Measurements from ENCODE around the gene RUBCN. TPM values are rescaled to one million over a fixed set of nuclear protein-coding genes. Genes with fewer than 3 reads are reported as not detected.
"Not testable (repeated sequence)": the region's sequence is repeated elsewhere in the genome, so short reads cannot be mapped to it uniquely, and the experiment has no call there.

Gene RUBCN
- total and polyA plus RNA-seq, 2 of the 13 experiments (the other 11 are each of a cell fraction or from before 2014, with no cell fraction given), result 5.2 to 8.1 TPM

GRCh38 chr3:197665549-197665948, 71.2 kb downstream of the RUBCN start:
- in situ Hi-C loops (cut with HindIII; ENCODE audit: extremely low pct_ligation_motif_present, low pct_unique_long_range_greater_than_20kb); H3K9me3 ChIP-seq (ENCODE audit: low read length); DNase-seq (ENCODE audit: low spot score); H2AFZ ChIP-seq (ENCODE audit: low read length); H3K4me2 ChIP-seq (ENCODE audit: low read depth, low read length); H3K27ac ChIP-seq (ENCODE audit: extremely low read length, insufficient read depth, low read length); H3K4me3 ChIP-seq (replicated peaks in 1 of 3; ENCODE audit: insufficient read depth in 1 of 3, low read depth in 2 of 3, low read length in 3 of 3); intact Hi-C loops (cut with micrococcal nuclease; ENCODE audit: unreplicated experiment); POLR2A ChIA-PET; H4K20me1 ChIP-seq (ENCODE audit: insufficient read depth, low read length); H3K79me2 ChIP-seq (ENCODE audit: insufficient read depth, low read length); H3K9ac ChIP-seq (ENCODE audit: insufficient read depth, low read depth, low read length); H3K27me3 ChIP-seq (ENCODE audit: control insufficient read depth in 1 of 2, insufficient read depth in 2 of 2, low read length in 2 of 2); H3K36me3 ChIP-seq (replicated peaks in 1 of 2; ENCODE audit: control insufficient read depth in 1 of 2, insufficient read depth in 2 of 2, low read length in 2 of 2); CTCF ChIA-PET (ENCODE audit: low intra/inter-chr PET ratio, low total read pairs); BruUV-seq (replicated peaks); FAIRE-seq: not testable (repeated sequence)
- no CpG with 5 or more reads among the region's 15 CpGs for WGBS (ENCODE audit: low lambda C conversion rate)
- peaks cover 13% of the 10 kb centered on the region for H3K4me1 ChIP-seq (ENCODE audit: insufficient read depth, low read length)
- ATAC-seq, result peak; percentile 41

DNA sequence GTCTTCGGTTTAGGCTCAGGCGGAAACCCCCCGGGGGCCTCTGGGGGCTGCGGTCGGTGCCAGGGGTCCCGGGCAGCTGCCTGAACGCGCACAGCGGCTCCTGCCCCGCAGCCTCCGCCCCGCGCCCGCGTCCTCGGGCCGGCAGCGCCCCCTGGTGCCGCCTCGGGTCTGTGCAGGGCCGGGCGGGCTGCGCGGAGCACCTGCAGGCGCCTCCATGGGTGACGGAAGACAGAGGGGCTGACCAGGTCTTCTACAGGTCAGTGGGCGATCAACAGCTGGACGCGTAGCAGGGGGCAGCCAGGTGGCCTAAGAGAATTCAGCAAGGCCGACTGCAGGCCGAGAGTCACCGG, 71.6 kb downstream of the RUBCN start:
- FAIRE-seq; H3K9ac ChIP-seq (ENCODE audit: insufficient read depth, low read depth, low read length); H2AFZ ChIP-seq (ENCODE audit: low read length): not testable (repeated sequence)

GRCh38 chr3:197664414-197665141, 72.1 kb downstream of the RUBCN start:
- H3K9me3 ChIP-seq (ENCODE audit: low read length); POLR2A ChIA-PET; DNase-seq (ENCODE audit: low spot score); CTCF ChIA-PET (ENCODE audit: low intra/inter-chr PET ratio, low total read pairs); H3K27me3 ChIP-seq (ENCODE audit: control insufficient read depth in 1 of 2, insufficient read depth in 2 of 2, low read length in 2 of 2); BruUV-seq (replicated peaks); H3K36me3 ChIP-seq (replicated peaks in 1 of 2; ENCODE audit: control insufficient read depth in 1 of 2, insufficient read depth in 2 of 2, low read length in 2 of 2); H3K9ac ChIP-seq (ENCODE audit: insufficient read depth, low read depth, low read length); H3K27ac ChIP-seq (ENCODE audit: extremely low read length, insufficient read depth, low read length); H3K79me2 ChIP-seq (ENCODE audit: insufficient read depth, low read length); H4K20me1 ChIP-seq (ENCODE audit: insufficient read depth, low read length); H2AFZ ChIP-seq (ENCODE audit: low read length); intact Hi-C loops (cut with micrococcal nuclease; ENCODE audit: unreplicated experiment); FAIRE-seq; in situ Hi-C loops (cut with HindIII; ENCODE audit: extremely low pct_ligation_motif_present, low pct_unique_long_range_greater_than_20kb): not testable (repeated sequence)
- peak; percentile 70 for ATAC-seq
- peak overlapping the region in 2 of 3 experiments; percentile 50 to 54; a peak in 3 of 6 replicates for H3K4me3 ChIP-seq (replicated peaks in 1 of 3; ENCODE audit: insufficient read depth in 1 of 3, low read depth in 2 of 3, low read length in 3 of 3)
- H3K4me1 ChIP-seq (ENCODE audit: insufficient read depth, low read length), result peaks cover 13% of the 10 kb centered on the region
- H3K4me2 ChIP-seq (ENCODE audit: low read depth, low read length), result peak overlapping the region; percentile 68
- TF ChIP-seq MYC (CRISPR knock-in tag; IDR thresholded peaks at IDR 0.05; ENCODE audit: borderline replicate concordance) (peak; percentile 54; the same call in 1 of the 2 replicates), MNT (IDR thresholded peaks at IDR 0.05) (peak; percentile 68), ZNF687 (CRISPR knock-in tag; IDR thresholded peaks at IDR 0.05) (peak; percentile 39; the same call in 1 of the 2 replicates)
- WGBS (ENCODE audit: low lambda C conversion rate), result 0% methylated on average over 9 of the region's 29 CpGs

More for the DNA sequence above, 71.6 kb downstream of the RUBCN start:
- in situ Hi-C loops (cut with HindIII; ENCODE audit: extremely low pct_ligation_motif_present, low pct_unique_long_range_greater_than_20kb); H3K79me2 ChIP-seq (ENCODE audit: insufficient read depth, low read length); POLR2A ChIA-PET; CTCF ChIA-PET (ENCODE audit: low intra/inter-chr PET ratio, low total read pairs); H3K27ac ChIP-seq (ENCODE audit: extremely low read length, insufficient read depth, low read length); intact Hi-C loops (cut with micrococcal nuclease; ENCODE audit: unreplicated experiment); H3K27me3 ChIP-seq (ENCODE audit: control insufficient read depth in 1 of 2, insufficient read depth in 2 of 2, low read length in 2 of 2); H3K36me3 ChIP-seq (replicated peaks in 1 of 2; ENCODE audit: control insufficient read depth in 1 of 2, insufficient read depth in 2 of 2, low read length in 2 of 2); BruUV-seq (replicated peaks); H3K9me3 ChIP-seq (ENCODE audit: low read length); H4K20me1 ChIP-seq (ENCODE audit: insufficient read depth, low read length); DNase-seq (ENCODE audit: low spot score): not testable (repeated sequence)
- WGBS (ENCODE audit: low lambda C conversion rate), result 10% methylated on average over 2 of the region's 32 CpGs
- peak; percentile 94 for ATAC-seq
- H3K4me1 ChIP-seq (ENCODE audit: insufficient read depth, low read length), result peaks cover 13% of the 10 kb centered on the region
- H3K4me2 ChIP-seq (ENCODE audit: low read depth, low read length), result peak overlapping the region; percentile 68
- H3K4me3 ChIP-seq (replicated peaks in 1 of 3; ENCODE audit: insufficient read depth in 1 of 3, low read depth in 2 of 3, low read length in 3 of 3), result peak overlapping the region in 2 of 3 experiments; percentile 50 to 54; a peak in 3 of 6 replicates
